Amygdala (tissue), 56 donors: ENCODE results near the gene EIPR1.
"Not testable (repeated sequence)": the region's sequence is repeated elsewhere in the genome, so short reads cannot be mapped to it uniquely, and the experiment has no call there.

ENCODE experiments used
- DNase-seq, 56 donors: peaks; one replicate each; lab custom pipeline; 2025; lab: John Stamatoyannopoulos, UW

The EIPR1 gene

DNA sequence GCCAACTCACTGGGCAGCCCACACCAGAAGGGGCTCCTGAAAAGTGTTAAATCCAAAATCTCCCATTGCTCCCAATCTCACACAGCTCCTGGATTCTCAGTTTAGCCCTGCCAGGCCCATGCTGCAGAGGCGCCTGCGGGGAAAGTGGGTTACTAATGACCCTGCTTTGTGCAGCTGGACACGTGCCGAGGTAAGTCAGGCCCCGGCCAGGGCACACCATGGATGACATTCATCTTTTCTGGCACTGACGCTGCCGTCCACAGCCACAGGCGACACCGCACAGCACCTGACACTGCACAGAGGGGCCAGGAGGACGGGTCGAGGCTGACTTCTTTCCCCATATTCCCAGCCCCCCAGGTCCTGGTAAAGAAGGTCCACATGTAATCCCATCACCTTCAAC, 193.5 kb downstream of the EIPR1 start:
- DNase-seq = no peak

- no peak for DNase-seq
These were observed 193.9 kb downstream of the EIPR1 start for GRCh38 chr2:3183766-3184165.

GRCh38 chr2:3182848-3183247, 194.8 kb downstream of the EIPR1 start:
- DNase-seq = no peak

DNA sequence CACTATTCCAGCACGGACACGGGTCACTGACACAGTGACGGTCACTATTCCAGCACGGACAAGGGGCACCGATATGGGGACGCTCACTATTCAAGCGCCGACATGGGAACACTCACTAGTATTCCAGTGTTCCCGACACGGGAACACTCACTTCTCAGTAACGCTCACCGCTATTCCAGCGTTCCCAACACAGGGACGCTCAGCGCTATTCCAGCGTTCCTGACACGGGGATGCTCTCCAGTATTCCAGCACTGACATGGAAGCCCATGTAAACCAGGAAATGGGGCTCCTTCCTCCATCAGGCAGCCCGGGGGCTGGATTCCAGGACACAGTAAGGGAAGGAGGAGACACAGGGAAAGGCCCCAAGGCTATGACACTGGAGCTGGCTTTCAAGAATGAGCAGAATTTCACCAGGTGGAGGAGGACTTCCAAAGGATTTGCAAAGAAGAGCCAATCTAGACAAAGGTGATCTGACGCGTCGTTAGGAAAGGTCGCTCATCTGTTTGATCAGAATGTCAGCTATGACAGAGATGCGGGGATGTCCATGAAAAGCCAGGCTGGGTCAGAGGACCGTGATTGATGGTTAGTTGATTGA, 196.1 kb downstream of the EIPR1 start:
- DNase-seq = no peak

GRCh38 chr2:3180909-3181221, 196.8 kb downstream of the EIPR1 start:
- not testable (repeated sequence) for DNase-seq

DNA sequence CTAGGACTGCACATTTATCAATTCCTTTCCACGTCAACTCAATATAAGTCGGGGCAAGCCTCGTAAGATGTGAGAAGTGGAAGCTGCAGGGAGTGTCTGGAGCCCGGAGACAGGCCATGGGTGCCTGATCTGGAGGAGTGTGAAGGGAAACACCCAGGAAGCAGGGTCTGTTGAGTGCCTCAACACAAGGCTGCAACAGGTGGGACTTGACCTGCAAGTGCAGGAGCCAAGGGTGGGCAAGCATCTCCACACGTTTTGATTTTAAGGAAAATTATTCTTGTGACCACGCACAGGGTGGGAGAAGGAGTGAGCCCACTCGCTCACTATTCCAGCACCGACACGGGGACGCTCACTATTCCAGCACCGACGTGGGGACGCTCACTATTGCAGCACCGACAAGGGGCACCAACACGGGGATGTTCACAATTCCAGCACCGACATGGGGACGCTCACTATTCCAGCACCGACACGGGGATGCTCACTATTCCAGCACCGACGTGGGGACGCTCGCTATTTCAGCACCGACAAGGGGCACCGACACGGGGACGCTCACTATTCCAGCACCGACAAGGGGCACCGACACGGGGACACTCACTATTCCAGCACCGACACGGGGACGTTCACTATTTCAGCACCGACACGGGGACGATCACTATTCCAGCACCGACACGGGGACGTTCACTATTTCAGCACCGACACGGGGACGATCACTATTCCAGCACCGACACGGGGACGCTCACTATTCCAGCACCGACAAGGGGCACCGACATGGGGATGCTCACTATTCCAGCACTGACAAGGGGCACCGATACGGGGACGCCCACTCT, 197.3 kb downstream of the EIPR1 start:
- no peak for DNase-seq

DNA sequence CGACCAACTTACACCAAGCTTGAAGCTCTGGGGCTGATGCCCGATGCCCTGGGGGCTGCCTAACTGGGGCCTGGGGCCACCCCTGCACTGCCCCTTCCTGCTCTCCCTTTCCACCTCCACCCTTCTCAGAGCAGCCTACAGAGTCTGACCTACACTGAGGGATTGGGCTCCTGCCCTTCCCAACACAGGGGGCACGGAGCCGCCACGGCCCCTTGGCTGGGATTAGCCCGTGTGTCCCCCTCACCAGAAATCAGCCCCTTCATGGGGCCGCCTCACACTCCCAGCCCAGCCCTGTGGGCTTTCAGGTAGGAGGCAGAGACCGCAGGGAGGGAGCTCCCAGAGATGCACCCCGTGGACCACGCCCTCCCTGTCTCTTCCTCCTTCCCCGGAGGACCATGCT, 198.0 kb downstream of the EIPR1 start:
- no peak for DNase-seq

GRCh38 chr2:3179208-3179607, 198.4 kb downstream of the EIPR1 start:
- DNase-seq = no peak

DNA sequence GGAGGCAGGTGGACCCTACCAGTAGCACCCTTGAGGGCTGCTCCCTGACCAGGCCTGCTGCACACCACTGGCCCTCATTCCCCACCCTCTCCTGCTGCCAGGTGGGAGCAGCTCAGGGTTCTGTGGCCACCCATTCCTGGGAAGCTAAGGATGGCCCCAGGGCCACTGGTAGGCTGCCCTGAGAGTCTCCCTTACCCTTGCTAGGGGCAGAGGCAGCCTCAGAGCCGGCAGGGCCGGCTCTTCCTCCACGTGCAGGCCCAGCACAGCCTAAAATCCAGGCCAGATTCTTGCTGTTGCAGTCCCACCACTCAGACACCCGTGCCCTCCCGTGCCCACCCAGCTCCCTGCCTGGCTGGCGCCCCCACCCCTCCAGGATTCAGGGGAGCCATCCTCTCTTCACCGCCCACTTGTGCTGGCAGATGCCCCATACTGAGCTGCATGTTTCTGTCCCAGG, 199.0 kb downstream of the EIPR1 start:
- DNase-seq = no peak

DNA sequence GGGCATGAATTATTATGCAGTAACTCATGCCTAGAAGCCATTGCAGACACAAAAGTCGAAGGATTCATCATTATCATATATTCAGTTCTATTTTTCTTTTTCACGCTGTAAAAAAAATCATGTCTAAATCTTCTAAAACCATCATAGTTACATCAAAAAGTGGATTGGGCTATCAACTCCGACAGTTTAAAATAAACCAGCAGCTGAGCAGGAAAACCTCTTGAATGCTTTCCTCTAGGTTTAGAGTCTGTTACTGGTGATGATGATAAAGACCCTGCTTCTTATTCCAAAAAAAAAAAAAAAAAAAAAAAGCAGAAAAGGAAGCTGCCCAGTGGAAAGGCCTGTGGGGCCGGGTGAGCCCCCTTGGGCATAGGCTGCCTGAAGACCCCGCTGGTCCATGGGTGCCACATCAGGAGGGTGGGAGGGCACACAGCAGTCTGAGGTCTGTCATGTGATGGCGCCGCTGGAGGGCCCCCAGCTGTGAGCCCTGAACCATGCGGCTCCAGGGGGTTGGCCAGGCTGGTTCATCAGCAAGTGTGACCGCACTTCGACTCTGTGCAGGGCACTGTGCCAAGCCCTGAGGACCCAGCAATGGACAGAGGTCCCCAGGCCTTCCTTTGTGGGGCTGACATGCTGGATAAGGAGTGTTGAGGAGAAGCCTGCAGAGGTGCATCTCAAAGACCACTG, 199.6 kb downstream of the EIPR1 start:
- no peak for DNase-seq

DNA sequence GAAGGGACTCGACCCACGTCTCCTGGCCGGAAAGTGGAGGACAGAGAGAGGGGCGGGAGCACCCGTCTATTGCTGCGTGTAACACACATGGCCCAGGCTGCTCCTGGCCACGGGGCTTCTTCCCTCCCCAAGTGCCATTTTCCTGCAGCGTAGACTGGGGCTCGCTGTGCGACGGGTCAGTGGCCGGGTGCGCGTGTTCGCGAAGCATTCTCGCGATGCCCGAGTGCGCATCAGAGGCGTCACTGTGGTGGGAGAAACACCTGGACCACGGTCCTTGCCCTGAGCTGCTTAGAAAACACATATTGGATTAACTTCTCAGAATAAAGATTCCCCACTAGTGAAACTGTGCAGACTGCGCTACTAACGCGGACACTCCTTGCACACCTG, 200.8 kb downstream of the EIPR1 start:
- DNase-seq = no peak

GRCh38 chr2:3176071-3176868, 201.3 kb downstream of the EIPR1 start:
- DNase-seq = no peak

DNA sequence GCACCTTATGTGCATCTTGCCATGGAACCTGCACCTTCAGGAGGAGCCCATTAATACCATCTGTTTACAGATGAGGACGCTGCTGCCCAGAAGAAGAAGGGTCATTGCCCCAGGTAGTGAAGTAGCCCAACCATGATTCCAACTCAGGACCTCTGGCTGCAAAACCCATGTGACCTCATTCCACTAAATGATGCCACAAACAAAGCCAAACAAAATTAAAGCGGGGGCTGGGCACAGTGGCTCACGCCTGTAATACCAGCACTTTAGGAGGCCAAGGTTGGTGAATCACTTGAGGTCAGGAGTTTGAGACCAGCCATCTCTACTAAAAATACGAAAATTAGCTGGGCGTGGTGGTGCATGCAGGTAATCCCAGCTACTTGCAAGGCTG, 202.1 kb downstream of the EIPR1 start:
- DNase-seq = no peak

DNA sequence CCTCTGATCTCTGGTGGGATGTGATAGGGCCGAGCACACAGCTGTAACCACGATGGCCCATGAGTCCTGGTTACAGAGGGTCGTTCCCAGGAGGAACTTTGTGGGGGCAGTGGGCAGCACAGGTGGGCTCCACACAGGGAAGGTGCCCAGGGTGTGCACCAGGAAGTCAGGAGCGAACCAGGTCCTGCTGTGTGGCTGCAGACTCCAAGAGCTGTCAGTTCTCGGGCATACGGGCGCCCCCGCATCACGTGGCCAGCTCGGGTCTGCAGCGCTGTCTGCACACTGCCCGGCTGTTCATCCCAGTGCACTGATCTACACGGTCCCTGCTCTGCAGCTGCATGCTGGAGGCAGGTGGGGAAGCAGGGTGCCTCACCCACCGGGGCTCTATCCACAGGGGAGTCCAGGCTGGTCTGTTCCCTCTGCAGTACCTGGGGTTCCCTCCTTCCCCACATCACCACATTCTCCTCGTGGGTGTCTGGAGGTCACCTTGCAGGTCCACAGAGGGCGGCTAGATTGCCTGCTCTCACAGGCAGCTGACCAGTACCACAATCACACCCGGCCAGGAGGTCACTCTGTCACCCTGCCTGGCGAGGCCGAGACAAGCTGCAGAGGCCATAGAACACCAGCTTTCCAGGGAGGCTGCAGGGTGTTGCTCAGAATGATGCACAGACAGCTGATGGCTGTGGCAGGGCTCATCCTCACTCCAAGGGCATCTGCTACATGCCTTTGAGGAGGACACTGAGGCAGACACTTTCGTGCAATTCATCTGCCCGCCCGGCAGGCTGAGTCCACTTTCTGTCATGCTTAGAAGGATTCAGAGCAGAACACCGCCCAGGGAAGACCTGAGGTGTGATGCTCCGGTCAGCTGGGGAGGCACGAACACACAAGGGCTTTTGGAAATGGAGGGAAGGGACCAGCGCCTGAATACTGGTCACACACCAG, 202.7 kb downstream of the EIPR1 start:
- no peak for DNase-seq

- DNase-seq = no peak
These were observed 204.6 kb downstream of the EIPR1 start for GRCh38 chr2:3173031-3173430.

GRCh38 chr2:3172265-3172935, 205.2 kb downstream of the EIPR1 start:
- no peak for DNase-seq

GRCh38 chr2:3171564-3172264, 205.9 kb downstream of the EIPR1 start:
- no peak for DNase-seq

GRCh38 chr2:3170792-3171455, 206.7 kb downstream of the EIPR1 start:
- DNase-seq = no peak
